Astrocyte of the cerebellum (primary cell): Measurements from ENCODE around the gene TSPEAR.

Experiments
- DNase-seq: peaks from one replicate; pipeline ENCODE4 v3.0.0-alpha.2; 2011; ENCODE audit warnings: low read depth
- H3K4me3 ChIP-seq: 2 replicates; pipeline ENCODE4 v1.5.1; 2011; ENCODE audit warnings: mild to moderate bottlenecking, low read depth, low read length, moderate library complexity
- CTCF ChIP-seq: IDR thresholded peaks from 2 replicates; pipeline ENCODE4 v1.5.1; 2012; ENCODE audit warnings: low read length, low read depth, moderate library complexity, mild to moderate bottlenecking; ENCODE audit errors: missing control alignments
- in situ Hi-C: cut with HindIII; loops from 2 replicates; pipeline ENCODE4 v1.10.0; 2017; ENCODE audit warnings: low sequenced_read_pairs

Gene TSPEAR

GRCh38 chr21:44489962-44490361 lies 221.4 kb downstream of the TSPEAR start:
- H3K4me3 ChIP-seq = no peak overlapping the region
- no peak for TF ChIP-seq CTCF
- in situ Hi-C loops = loop anchor here (25.0 kb wide), 1 partner anchor 103 kb away; no protein-coding TSS in a partner anchor

DNA sequence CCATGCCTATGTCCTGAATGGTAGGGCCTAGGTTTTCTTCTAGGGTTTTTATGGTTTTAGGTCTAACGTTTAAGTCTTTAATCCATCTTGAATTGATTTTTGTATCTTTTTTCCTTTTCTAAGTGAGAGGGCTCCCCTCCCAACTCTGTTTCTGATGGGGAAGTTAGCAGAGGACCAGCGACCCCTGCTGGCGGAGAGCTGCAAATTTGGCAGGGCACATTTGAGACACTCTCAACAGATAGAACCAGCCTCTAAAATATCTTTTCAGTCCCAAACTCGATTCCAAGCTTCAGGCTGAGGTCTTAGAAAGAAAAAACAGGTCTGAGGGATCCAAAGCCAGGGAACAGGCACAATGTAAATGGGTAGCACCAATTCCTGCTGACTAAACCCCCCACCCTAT lies 223.5 kb downstream of the TSPEAR start:
- in situ Hi-C loops = loop anchor here (25.0 kb wide), 1 partner anchor 101 kb away; no protein-coding TSS in a partner anchor
- no peak overlapping the region for H3K4me3 ChIP-seq
- DNase-seq = no peak
- TF ChIP-seq CTCF = peak; percentile 37

More at GRCh38 chr21:44489962-44490361, 221.4 kb downstream of the TSPEAR start:
- no peak for DNase-seq

DNA sequence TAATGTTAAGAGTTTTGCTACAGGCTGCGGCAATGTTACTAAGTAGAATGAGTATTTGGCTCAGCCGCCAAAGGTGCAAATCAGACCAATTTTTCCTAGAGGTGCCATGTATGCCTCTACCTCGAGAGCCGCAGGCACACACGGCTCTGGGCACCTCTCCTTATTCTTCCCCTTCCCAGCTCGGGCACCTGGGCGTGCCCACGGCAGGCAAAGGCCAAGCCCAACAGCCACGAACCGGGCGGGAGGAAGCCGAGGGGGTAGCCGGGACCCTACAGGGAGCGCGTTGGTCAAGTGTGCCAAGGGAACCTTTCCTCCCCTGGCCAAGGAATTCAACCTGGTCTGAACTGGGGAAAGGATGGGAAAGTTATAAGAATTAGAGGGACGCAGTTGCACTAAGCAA lies 225.1 kb downstream of the TSPEAR start:
- TF ChIP-seq CTCF = no peak
- no peak overlapping the region for H3K4me3 ChIP-seq
- in situ Hi-C loops = loop anchor here (25.0 kb wide), 1 partner anchor 99 kb away; no protein-coding TSS in a partner anchor

GRCh38 chr21:44485796-44486195 lies 225.6 kb downstream of the TSPEAR start:
- in situ Hi-C loops = loop anchor here (25.0 kb wide), 1 partner anchor 98 kb away; no protein-coding TSS in a partner anchor
- no peak for DNase-seq
- no peak for TF ChIP-seq CTCF
- H3K4me3 ChIP-seq = no peak overlapping the region

More for the DNA sequence above, 225.1 kb downstream of the TSPEAR start:
- DNase-seq = no peak

- in situ Hi-C loops = loop anchor here (25.0 kb wide), 1 partner anchor 98 kb away; no protein-coding TSS in a partner anchor
- no peak for TF ChIP-seq CTCF
- no peak for DNase-seq
- H3K4me3 ChIP-seq = no peak overlapping the region
Observed at GRCh38 chr21:44485254-44485793, 226.0 kb downstream of the TSPEAR start.

GRCh38 chr21:44484498-44485253 lies 226.7 kb downstream of the TSPEAR start:
- TF ChIP-seq CTCF = no peak
- H3K4me3 ChIP-seq = no peak overlapping the region
- DNase-seq = no peak
- in situ Hi-C loops = loop anchor here (25.0 kb wide), 1 partner anchor 97 kb away; no protein-coding TSS in a partner anchor
